GM23338 (cell line): ENCODE measurements around the gene ZNF200.
"Not testable (repeated sequence)": the region's sequence is repeated elsewhere in the genome, so short reads cannot be mapped to it uniquely, and the experiment has no call there.

Experiments
- EZH2 ChIP-seq: fragments of 200-600 bp; sonication (generic); IDR thresholded peaks from one replicate; pipeline ENCODE4 v1.8.0; 2017; ENCODE audit warnings: antibody characterized with exemption, mild to moderate bottlenecking, low read depth; ENCODE audit not compliant: unreplicated experiment
- EZH2phosphoT487 ChIP-seq: fragments of 200-600 bp; sonication (generic); IDR thresholded peaks from one replicate; pipeline ENCODE4 v1.8.1; 2018; ENCODE audit warnings: antibody characterized with exemption; ENCODE audit not compliant: unreplicated experiment
- JUNB ChIP-seq: IDR thresholded peaks from one replicate; pipeline ENCODE4 v1.6.1; 2016; ENCODE audit warnings: antibody characterized with exemption; ENCODE audit not compliant: unreplicated experiment
- POLR2AphosphoS5 ChIP-seq: IDR thresholded peaks from 2 replicates; pipeline ENCODE4 v1.6.1; 2016; ENCODE audit warnings: antibody characterized with exemption, low read depth
- ZNF331 ChIP-seq: fragments of 250-450 bp; sonication (Bioruptor Pico); IDR thresholded peaks from 2 replicates; pipeline ENCODE4 v1.5.0; 2020; ENCODE audit warnings: low read depth, mild to moderate bottlenecking, moderate library complexity
- TF ChIP-seq, protein P1 (sequence below), 2 experiments: fragments of 200-600 bp in 1 of 2; sonication (generic) in 1 of 2; conservative IDR thresholded peaks; 2 replicates each; pipeline versions ENCODE4 v1.5.1 to v1.6.1; 2016 to 2017; ENCODE audit warnings: antibody characterized with exemption in 2 of 2, low read depth in 2 of 2, mild to moderate bottlenecking in 2 of 2, moderate library complexity in 1 of 2
- TF ChIP-seq, protein P2 (sequence below): IDR thresholded peaks from one replicate; pipeline ENCODE4 v1.6.1; 2018; ENCODE audit warnings: antibody characterized with exemption; ENCODE audit not compliant: unreplicated experiment

DNA sequence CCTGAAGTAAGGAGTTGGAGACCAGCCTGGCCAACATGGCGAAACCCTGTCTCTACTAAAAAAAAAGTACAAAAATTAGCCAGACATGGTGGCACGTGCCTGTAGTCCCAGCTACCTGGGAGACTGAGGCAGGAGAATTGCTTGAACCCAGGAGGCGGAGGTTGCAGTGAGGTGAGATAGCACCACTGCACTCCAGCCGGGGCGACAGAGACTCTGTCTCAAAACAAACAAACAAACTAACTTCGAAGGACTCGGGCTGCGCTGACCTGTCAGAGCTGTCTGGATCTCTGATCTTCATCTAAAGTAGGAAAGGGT, 52.7 kb downstream of the ZNF200 start:
- not testable (repeated sequence) for TF ChIP-seq EZH2; EZH2phosphoT487; POLR2AphosphoS5; ZNF331 (CRISPR knock-in tag); JUNB
- TF ChIP-seq, protein P1, sequence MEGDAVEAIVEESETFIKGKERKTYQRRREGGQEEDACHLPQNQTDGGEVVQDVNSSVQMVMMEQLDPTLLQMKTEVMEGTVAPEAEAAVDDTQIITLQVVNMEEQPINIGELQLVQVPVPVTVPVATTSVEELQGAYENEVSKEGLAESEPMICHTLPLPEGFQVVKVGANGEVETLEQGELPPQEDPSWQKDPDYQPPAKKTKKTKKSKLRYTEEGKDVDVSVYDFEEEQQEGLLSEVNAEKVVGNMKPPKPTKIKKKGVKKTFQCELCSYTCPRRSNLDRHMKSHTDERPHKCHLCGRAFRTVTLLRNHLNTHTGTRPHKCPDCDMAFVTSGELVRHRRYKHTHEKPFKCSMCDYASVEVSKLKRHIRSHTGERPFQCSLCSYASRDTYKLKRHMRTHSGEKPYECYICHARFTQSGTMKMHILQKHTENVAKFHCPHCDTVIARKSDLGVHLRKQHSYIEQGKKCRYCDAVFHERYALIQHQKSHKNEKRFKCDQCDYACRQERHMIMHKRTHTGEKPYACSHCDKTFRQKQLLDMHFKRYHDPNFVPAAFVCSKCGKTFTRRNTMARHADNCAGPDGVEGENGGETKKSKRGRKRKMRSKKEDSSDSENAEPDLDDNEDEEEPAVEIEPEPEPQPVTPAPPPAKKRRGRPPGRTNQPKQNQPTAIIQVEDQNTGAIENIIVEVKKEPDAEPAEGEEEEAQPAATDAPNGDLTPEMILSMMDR (conservative IDR thresholded peaks at IDR 0.05; ENCODE audit: low read depth in 2 of 2), result not testable (repeated sequence)
- TF ChIP-seq, protein P2, sequence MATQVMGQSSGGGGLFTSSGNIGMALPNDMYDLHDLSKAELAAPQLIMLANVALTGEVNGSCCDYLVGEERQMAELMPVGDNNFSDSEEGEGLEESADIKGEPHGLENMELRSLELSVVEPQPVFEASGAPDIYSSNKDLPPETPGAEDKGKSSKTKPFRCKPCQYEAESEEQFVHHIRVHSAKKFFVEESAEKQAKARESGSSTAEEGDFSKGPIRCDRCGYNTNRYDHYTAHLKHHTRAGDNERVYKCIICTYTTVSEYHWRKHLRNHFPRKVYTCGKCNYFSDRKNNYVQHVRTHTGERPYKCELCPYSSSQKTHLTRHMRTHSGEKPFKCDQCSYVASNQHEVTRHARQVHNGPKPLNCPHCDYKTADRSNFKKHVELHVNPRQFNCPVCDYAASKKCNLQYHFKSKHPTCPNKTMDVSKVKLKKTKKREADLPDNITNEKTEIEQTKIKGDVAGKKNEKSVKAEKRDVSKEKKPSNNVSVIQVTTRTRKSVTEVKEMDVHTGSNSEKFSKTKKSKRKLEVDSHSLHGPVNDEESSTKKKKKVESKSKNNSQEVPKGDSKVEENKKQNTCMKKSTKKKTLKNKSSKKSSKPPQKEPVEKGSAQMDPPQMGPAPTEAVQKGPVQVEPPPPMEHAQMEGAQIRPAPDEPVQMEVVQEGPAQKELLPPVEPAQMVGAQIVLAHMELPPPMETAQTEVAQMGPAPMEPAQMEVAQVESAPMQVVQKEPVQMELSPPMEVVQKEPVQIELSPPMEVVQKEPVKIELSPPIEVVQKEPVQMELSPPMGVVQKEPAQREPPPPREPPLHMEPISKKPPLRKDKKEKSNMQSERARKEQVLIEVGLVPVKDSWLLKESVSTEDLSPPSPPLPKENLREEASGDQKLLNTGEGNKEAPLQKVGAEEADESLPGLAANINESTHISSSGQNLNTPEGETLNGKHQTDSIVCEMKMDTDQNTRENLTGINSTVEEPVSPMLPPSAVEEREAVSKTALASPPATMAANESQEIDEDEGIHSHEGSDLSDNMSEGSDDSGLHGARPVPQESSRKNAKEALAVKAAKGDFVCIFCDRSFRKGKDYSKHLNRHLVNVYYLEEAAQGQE, result not testable (repeated sequence)
